Caco-2 (cell line): ENCODE data around the gene OXT. TPM values are rescaled to one million over a fixed set of nuclear protein-coding genes. Genes with fewer than 3 reads are reported as not detected.

Source experiments
- BruUV-seq: library from RNA; stranded (reverse); fragments of 400-500 nt; replicated peaks from 2 replicates; lab custom pipeline; 2021; lab: Mats Ljungman, UMichigan
- CTCF ChIA-PET: fragments of 300-600 bp; sonication (Branson Sonifier 250); formaldehyde crosslinking; loops from one replicate; lab custom pipeline; 2022; ENCODE audit warnings: antibody characterized with exemption; lab: Charles Lee
- POLR2A ChIA-PET: fragments of 300-600 bp; sonication (Branson Sonifier 250); formaldehyde crosslinking; loops from one replicate; lab custom pipeline; 2022; ENCODE audit warnings: antibody characterized with exemption; lab: Charles Lee
- DNase-seq, 2 experiments: peaks; one replicate each; pipeline versions ENCODE4 v3.0.0 to v3.0.0-alpha.2; 2020 to 2022
- H3K27me3 ChIP-seq: replicated peaks from 2 replicates; pipeline ENCODE4 v1.6.0; 2011; ENCODE audit warnings: low read length; ENCODE audit not compliant: control insufficient read depth, insufficient read depth
- H3K36me3 ChIP-seq: 2 replicates; pipeline ENCODE4 v1.5.1; 2011; ENCODE audit warnings: low read length; ENCODE audit not compliant: control insufficient read depth, insufficient read depth
- H3K4me1 ChIP-seq: fragments of 250-450 bp; sonication (Bioruptor Pico); 2 replicates; pipeline ENCODE4 v1.5.1; 2020; ENCODE audit warnings: mild to moderate bottlenecking
- H3K4me3 ChIP-seq: 2 replicates; pipeline ENCODE4 v1.5.1; 2011; ENCODE audit warnings: low read depth, mild to moderate bottlenecking, control low read depth, low read length
- H3K9me3 ChIP-seq: fragments of 250-450 bp; sonication (Bioruptor Pico); 2 replicates; pipeline ENCODE4 v1.5.1; 2020; ENCODE audit warnings: mild to moderate bottlenecking, moderate library complexity
- H3K27ac Mint-ChIP-seq: one replicate; pipeline ENCODE4 v1.8.0; 2022; ENCODE audit warnings: mixed read lengths; ENCODE audit not compliant: unreplicated experiment
- H3K27me3 Mint-ChIP-seq: one replicate; pipeline ENCODE4 v1.8.0; 2022; ENCODE audit warnings: mixed read lengths; ENCODE audit not compliant: insufficient read depth, unreplicated experiment
- H3K36me3 Mint-ChIP-seq: one replicate; pipeline ENCODE4 v1.8.0; 2022; ENCODE audit warnings: mild to moderate bottlenecking, mixed read lengths; ENCODE audit not compliant: insufficient read depth, unreplicated experiment
- H3K4me1 Mint-ChIP-seq: one replicate; pipeline ENCODE4 v1.8.0; 2022; ENCODE audit warnings: low read depth, mixed read lengths; ENCODE audit not compliant: unreplicated experiment
- H3K4me3 Mint-ChIP-seq: one replicate; pipeline ENCODE4 v1.8.0; 2022; ENCODE audit warnings: mild to moderate bottlenecking, moderate library complexity, mixed read lengths; ENCODE audit not compliant: unreplicated experiment
- H3K9me3 Mint-ChIP-seq: one replicate; pipeline ENCODE4 v1.8.0; 2022; ENCODE audit warnings: mixed read lengths; ENCODE audit not compliant: unreplicated experiment
- intact Hi-C: fragments of 100-400 bp; cut with micrococcal nuclease; formaldehyde crosslinking; loops from one replicate; pipeline ENCODE4 v1.10.0; 2022; ENCODE audit not compliant: unreplicated experiment
- total RNA-seq: library from RNA; stranded (reverse); gene quantifications from 2 replicates; pipeline ENCODE4 v1.2.3, GENCODE V29; 2022
- TF ChIP-seq, protein P1 (sequence below), 2 experiments: fragments of 200-600 bp in 1 of 2; IDR thresholded peaks; 1 replicate in 1 of 2; 2 replicates in 1 of 2; pipeline versions ENCODE4 v1.5.1 to v1.8.0; 2011 to 2022; ENCODE audit warnings: antibody characterized with exemption in 1 of 2, control low read depth in 1 of 2, inconsistent platforms in 1 of 2, low read depth in 1 of 2, low read length in 1 of 2, mild to moderate bottlenecking in 1 of 2, moderate library complexity in 1 of 2; ENCODE audit not compliant: insufficient read depth in 1 of 2, severe bottlenecking in 1 of 2, unreplicated experiment in 1 of 2

Gene OXT
- total RNA-seq, 1 experiment from 2014 or later: 2.7 TPM

GRCh38 chr20:3040086-3040485 is 31.3 kb upstream of the OXT start:
- H3K9me3 Mint-ChIP-seq: no peaks in the 10 kb centered on the region
- Histone ChIP-seq H3K9me3 (no peaks in the 10 kb centered on the region), H3K27me3 (no peaks in the 10 kb centered on the region), H3K4me1 (peaks cover 4% of the 10 kb centered on the region; the same call in 1 of the 2 replicates), H3K36me3 (peaks cover 4% of the 10 kb centered on the region), H3K4me3 (no peak overlapping the region)
- no TSS peak for BruUV-seq
- peaks cover 9% of the 10 kb centered on the region for H3K4me1 Mint-ChIP-seq
- H3K4me3 Mint-ChIP-seq: no peak overlapping the region
- no peak for DNase-seq
- TF ChIP-seq, protein P1, sequence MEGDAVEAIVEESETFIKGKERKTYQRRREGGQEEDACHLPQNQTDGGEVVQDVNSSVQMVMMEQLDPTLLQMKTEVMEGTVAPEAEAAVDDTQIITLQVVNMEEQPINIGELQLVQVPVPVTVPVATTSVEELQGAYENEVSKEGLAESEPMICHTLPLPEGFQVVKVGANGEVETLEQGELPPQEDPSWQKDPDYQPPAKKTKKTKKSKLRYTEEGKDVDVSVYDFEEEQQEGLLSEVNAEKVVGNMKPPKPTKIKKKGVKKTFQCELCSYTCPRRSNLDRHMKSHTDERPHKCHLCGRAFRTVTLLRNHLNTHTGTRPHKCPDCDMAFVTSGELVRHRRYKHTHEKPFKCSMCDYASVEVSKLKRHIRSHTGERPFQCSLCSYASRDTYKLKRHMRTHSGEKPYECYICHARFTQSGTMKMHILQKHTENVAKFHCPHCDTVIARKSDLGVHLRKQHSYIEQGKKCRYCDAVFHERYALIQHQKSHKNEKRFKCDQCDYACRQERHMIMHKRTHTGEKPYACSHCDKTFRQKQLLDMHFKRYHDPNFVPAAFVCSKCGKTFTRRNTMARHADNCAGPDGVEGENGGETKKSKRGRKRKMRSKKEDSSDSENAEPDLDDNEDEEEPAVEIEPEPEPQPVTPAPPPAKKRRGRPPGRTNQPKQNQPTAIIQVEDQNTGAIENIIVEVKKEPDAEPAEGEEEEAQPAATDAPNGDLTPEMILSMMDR (IDR thresholded peaks at IDR 0.05; ENCODE audit: insufficient read depth in 1 of 2, low read depth in 1 of 2, low read length in 1 of 2, severe bottlenecking in 1 of 2, unreplicated experiment in 1 of 2): no peak
- CTCF ChIA-PET: no interaction called here
- peaks cover 28% of the 10 kb centered on the region for H3K36me3 Mint-ChIP-seq
- POLR2A ChIA-PET: no interaction called here
- H3K27me3 Mint-ChIP-seq: no peaks in the 10 kb centered on the region
- intact Hi-C loops: no loop called here
- no peak overlapping the region for H3K27ac Mint-ChIP-seq

DNA sequence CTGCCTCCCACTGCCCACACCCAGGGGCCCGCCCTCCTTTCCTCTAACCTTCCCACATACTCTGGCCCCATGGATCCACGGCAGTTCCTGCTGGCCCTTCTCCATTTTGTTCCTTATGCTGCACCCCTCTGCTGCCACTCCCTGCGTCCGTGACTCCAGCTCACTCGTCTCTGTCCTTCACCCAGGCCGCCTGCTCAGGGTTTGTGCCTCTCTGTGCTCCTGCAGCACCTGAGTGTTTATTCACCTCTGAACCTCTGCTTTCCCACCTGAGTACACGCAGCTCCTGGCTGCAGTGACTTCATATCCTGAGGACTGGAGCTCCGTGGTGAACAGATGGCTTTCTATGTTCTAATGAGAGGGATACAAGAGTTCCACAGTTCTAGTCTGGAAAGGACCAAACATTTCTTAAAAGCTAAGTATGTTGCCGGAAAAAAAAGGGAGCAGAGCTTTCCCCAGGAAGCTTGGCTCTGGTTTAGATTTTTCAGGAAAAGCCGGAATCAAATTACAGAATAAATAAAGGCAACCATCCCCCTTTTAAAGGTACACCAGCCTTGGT is 29.5 kb upstream of the OXT start:
- intact Hi-C loops: no loop called here
- ChIA-PET POLR2A (no interaction called here), CTCF (interaction anchor here (0.9 kb wide), 1 partner anchor 12 kb away, joined by 8 read pairs; no protein-coding TSS in a partner anchor)
- TF ChIP-seq, protein P1 (IDR thresholded peaks at IDR 0.05; ENCODE audit: insufficient read depth in 1 of 2, low read depth in 1 of 2, low read length in 1 of 2, severe bottlenecking in 1 of 2, unreplicated experiment in 1 of 2): no peak
- no peak for DNase-seq
- Mint-ChIP-seq H3K27ac (peak overlapping the region; percentile 33), H3K36me3 (peaks cover 46% of the 10 kb centered on the region), H3K4me1 (peaks cover 15% of the 10 kb centered on the region), H3K27me3 (no peaks in the 10 kb centered on the region), H3K9me3 (no peaks in the 10 kb centered on the region), H3K4me3 (no peak overlapping the region)
- Histone ChIP-seq H3K9me3 (no peaks in the 10 kb centered on the region), H3K36me3 (peaks cover 1% of the 10 kb centered on the region), H3K27me3 (no peaks in the 10 kb centered on the region), H3K4me1 (peaks cover 6% of the 10 kb centered on the region), H3K4me3 (no peak overlapping the region)
- BruUV-seq: no TSS peak

DNA sequence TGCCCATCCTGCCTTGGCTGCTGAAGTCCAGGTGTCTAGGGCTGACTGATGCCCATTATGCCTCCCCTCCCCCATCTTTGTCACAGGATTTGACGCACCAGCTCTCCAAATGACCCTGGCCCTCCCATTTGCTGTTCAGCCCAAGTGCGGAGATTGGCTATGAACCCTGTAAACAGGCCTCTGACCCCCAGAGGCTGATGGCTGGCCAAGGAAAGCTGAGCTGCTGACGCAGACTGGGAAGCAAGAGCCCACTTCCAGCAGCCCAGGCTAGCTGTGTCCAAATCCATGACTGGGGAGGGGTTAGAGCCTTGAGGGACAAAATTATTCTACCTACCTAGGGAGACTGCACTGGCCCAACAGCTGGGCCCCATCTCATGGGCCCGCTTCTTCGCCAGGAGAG is 28.8 kb upstream of the OXT start:
- peaks cover 17% of the 10 kb centered on the region for H3K4me1 Mint-ChIP-seq
- TF ChIP-seq, protein P1 (IDR thresholded peaks at IDR 0.05; ENCODE audit: insufficient read depth in 1 of 2, low read depth in 1 of 2, low read length in 1 of 2, severe bottlenecking in 1 of 2, unreplicated experiment in 1 of 2): no peak
- no peaks in the 10 kb centered on the region for H3K9me3 Mint-ChIP-seq
- POLR2A ChIA-PET: no interaction called here
- no peak overlapping the region for H3K4me3 Mint-ChIP-seq
- Histone ChIP-seq H3K9me3 (no peaks in the 10 kb centered on the region), H3K27me3 (no peaks in the 10 kb centered on the region), H3K36me3 (peaks cover 3% of the 10 kb centered on the region), H3K4me1 (peaks cover 13% of the 10 kb centered on the region), H3K4me3 (no peak overlapping the region)
- no peak for DNase-seq
- no peaks in the 10 kb centered on the region for H3K27me3 Mint-ChIP-seq
- peaks cover 53% of the 10 kb centered on the region for H3K36me3 Mint-ChIP-seq
- intact Hi-C loops: no loop called here
- CTCF ChIA-PET: interaction anchor here (0.9 kb wide), 1 partner anchor 11 kb away, joined by 8 read pairs; no protein-coding TSS in a partner anchor
- H3K27ac Mint-ChIP-seq: no peak overlapping the region
- no TSS peak for BruUV-seq
